GM19043 (cell line): Measurements from ENCODE around the gene NCAPD3.
"Not testable (repeated sequence)": the region's sequence is repeated elsewhere in the genome, so short reads cannot be mapped to it uniquely, and the experiment has no call there.

Experiments used
- ATAC-seq: cut with Tn5 transposase; IDR thresholded peaks from one replicate; pipeline ENCODE4 v1.9.1; 2021; ENCODE audit warnings: low read depth; ENCODE audit not compliant: unreplicated experiment

Gene NCAPD3

GRCh38 chr11:134139303-134139872 lies 84.4 kb downstream of the NCAPD3 start:
- ATAC-seq: no peak

DNA sequence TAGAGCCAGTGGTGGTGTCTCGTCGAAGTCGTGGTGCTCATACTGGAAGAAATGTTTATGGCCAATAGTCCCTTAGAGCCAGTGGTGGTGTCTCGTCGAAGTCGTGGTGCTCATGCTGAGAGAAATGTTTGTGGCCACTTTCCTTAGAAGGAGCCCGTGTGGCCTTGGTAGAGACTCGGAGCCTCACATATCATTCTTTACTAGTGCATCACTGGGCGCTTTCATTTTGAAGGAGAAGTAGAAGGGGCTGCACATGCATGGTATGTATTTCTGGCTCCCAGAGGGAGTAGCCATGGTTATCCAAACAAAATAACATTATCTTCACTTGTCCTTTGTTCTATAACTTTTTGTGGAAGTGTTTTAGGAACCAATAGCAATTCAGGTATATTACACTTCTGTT lies 85.4 kb downstream of the NCAPD3 start:
- no peak for ATAC-seq

DNA sequence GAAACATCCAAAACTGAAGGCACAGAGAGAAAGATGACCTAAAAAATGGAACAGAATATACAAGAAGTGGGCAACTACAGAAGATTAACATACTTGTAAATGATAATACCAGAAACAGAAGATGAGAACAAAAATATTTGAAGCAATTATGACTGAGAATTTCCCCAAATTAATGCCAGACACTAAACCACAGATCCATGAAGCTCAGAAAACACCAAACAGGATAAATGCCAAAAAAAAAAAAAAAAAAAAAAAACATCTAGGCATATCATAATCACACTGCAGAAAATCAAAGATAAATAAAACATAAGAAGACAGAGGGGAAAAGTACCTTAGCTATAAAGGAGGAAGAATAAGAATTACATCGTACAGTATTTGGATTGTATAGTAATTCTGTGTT lies 89.6 kb downstream of the NCAPD3 start:
- no peak for ATAC-seq

DNA sequence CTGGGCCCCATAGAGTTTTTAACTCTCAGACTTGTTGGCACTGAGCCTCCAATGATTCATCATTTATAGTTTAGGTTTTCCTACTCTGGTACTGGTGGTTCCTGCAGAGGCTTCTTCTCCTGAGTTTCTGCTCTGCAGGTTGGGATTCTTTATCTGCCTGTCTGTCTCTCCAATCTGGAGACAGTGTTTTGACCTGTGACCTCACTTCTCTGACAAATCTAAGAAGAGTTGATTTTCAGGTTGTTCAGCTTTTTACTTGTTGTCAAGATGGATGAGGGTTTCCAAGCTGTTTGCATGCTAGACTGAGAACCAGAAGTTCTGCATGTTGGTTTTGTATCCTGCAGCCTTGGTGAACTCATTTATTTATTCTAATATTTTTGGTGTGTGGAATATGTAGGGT lies 91.0 kb downstream of the NCAPD3 start:
- ATAC-seq: no peak

DNA sequence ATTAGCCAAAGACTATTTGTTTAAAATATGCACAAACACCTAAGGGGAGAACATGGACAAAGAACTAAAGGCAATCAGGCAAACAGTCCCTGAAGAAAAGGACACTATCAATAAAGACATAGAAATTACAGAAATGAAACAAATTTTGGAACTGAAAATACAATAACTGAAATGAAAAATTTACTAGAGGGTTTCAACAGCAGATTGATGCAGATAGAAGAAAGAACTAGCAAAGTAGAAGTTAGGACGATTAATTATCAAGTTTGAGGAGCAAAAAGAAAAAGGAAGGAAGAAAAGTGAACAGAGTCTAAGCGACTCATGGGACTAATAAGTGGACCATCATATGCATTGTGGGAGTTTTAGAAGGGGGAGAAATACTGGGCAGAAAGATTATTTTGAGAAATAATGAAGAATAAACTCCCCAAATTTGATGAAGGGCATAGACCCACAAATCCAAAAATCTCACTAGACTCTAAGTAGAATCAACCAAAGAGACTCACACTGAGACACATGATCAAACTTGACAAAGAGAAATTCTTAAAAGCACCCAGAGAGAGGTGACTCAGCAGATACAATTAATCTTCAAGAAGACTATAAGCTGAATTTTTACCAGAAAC lies 92.0 kb downstream of the NCAPD3 start:
- no peak for ATAC-seq

DNA sequence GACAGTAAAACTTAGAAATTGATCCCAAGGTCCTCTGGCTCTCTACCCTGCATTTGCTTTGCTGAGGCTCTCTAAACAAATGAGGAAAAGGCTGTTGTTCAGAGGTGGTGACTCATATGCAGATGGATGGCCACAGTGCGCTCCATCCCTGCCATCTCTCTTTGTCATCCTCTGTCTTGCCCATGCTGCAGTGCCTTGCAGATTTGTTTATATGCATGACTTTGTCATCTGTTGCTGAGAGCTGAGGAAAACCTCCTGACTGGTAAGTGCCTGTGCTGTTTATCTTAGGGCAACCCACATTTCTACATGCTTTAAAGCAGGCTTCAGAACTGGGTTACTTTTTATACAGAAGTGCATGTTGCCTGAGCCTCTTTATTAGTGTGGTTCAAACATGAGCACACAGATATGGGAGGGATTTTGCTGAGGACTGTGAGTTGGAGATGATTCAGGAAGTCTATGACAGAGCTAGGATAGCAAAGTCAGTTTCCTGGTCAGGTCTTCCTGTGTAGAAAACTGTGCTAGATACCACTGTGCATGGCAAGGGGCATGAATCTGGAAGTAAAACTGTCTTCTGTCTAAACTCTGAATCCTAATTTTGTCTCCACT lies 97.4 kb downstream of the NCAPD3 start:
- no peak for ATAC-seq

DNA sequence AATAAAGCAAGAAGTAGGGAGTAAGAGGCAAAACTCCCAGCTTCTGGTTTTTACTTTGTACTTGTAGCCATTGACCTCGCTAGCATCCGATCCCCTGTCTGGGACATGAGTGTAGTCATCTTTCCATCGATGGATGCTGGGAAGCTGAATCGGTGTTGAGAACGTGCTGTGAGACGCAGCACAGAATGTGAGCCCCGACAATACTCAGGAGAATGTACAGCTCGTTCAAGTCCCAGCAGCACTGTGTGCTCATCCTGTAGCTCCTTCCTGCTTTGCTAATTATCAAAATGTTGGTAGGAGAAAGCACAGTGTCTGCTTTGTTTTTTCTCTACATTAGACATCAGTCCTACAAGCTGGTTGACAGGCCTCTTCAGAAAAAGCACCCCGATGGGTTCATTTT lies 98.3 kb downstream of the NCAPD3 start:
- ATAC-seq: no peak

DNA sequence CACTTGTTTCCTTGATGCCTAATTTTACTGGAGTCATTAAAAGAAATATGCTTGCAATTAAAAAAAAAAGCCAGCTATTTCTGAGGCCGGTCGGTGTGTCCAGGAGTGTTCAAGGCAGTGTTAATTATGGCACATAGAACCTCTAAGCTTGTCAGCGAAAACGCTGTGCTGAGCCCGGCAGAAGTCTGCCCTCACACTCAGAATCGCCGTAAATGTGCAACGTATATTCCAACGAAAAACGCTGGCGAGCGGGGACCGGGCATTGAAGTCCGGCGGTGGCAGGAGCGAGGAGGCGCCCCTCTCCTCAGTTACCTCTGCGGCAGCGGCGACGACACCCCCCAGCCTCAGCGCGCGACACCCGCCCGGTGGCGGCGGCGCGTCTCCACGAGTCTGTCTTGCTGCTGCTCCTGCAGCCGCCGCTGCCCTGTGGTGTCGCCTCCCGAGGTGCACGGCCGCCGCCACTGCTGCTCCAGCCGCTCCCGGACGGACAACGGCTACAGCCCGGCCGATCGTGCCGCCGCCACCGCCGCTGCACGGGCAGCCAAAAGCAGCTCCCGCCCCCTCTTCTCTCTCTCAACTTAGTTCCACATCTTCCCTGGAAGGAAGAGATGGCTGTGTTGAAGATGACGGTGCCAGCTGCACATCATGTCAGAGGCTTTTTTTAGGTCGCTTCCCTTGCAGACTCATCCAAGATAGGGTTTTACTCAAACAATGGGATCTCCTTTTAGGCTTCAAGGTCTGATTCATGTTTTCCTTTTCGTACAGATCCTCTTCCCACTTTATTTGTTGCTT lies 98.9 kb downstream of the NCAPD3 start:
- no peak for ATAC-seq

GRCh38 chr11:134120921-134121526 lies 102.7 kb downstream of the NCAPD3 start:
- no peak for ATAC-seq

DNA sequence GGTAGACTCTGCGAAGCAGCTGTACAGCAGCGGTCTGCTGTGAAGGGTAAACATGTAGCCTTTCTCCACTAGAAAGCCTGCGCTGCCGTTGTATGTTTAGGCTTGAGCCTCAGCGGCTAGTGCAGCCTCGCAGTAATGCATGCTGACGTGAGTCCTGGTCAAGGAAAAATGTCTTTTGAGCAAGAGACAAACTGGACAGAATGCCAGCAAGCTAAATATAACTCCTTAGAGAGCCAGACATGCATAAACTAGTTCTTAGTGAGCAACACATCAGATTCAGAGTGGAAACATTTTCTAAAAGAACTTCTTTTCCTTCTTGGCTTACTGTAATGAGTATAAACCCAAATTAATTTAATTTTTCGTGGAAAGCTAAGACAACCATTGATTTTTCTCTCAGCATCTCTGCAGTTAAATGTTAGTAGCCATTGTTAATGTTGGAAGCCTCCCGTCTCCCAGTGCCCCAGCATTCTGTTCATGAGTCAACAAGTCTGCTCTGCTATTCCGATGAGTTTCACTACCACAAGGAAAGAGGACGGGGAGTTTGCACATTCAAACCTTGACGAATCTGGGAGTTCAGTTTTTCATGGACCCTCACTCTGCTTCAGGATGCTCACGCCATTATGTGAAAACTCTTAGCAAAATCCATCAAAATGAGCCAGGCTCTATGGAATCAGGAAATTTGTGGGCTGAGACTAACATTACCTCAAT lies 103.5 kb downstream of the NCAPD3 start:
- ATAC-seq: no peak

GRCh38 chr11:134119094-134119493 lies 104.7 kb downstream of the NCAPD3 start:
- no peak for ATAC-seq

- ATAC-seq: no peak
These were observed 105.8 kb downstream of the NCAPD3 start for GRCh38 chr11:134118006-134118405.

- ATAC-seq: no peak
These were observed 107.6 kb downstream of the NCAPD3 start for GRCh38 chr11:134116210-134116609.

GRCh38 chr11:134113787-134114186 lies 110.0 kb downstream of the NCAPD3 start:
- not testable (repeated sequence) for ATAC-seq

GRCh38 chr11:134110252-134110815 lies 113.4 kb downstream of the NCAPD3 start:
- no peak for ATAC-seq
